HG02981 (cell line): Measurements from ENCODE around the gene ZNF770.

Source experiments
- ATAC-seq: cut with Tn5 transposase; IDR thresholded peaks from one replicate; pipeline ENCODE4 v1.9.1; 2021; ENCODE audit warnings: mild to moderate bottlenecking, moderate library complexity; ENCODE audit not compliant: unreplicated experiment

Gene ZNF770, protein sequence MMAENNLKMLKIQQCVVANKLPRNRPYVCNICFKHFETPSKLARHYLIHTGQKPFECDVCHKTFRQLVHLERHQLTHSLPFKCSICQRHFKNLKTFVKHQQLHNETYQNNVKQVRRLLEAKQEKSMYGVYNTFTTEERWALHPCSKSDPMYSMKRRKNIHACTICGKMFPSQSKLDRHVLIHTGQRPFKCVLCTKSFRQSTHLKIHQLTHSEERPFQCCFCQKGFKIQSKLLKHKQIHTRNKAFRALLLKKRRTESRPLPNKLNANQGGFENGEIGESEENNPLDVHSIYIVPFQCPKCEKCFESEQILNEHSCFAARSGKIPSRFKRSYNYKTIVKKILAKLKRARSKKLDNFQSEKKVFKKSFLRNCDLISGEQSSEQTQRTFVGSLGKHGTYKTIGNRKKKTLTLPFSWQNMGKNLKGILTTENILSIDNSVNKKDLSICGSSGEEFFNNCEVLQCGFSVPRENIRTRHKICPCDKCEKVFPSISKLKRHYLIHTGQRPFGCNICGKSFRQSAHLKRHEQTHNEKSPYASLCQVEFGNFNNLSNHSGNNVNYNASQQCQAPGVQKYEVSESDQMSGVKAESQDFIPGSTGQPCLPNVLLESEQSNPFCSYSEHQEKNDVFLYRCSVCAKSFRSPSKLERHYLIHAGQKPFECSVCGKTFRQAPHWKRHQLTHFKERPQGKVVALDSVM

DNA sequence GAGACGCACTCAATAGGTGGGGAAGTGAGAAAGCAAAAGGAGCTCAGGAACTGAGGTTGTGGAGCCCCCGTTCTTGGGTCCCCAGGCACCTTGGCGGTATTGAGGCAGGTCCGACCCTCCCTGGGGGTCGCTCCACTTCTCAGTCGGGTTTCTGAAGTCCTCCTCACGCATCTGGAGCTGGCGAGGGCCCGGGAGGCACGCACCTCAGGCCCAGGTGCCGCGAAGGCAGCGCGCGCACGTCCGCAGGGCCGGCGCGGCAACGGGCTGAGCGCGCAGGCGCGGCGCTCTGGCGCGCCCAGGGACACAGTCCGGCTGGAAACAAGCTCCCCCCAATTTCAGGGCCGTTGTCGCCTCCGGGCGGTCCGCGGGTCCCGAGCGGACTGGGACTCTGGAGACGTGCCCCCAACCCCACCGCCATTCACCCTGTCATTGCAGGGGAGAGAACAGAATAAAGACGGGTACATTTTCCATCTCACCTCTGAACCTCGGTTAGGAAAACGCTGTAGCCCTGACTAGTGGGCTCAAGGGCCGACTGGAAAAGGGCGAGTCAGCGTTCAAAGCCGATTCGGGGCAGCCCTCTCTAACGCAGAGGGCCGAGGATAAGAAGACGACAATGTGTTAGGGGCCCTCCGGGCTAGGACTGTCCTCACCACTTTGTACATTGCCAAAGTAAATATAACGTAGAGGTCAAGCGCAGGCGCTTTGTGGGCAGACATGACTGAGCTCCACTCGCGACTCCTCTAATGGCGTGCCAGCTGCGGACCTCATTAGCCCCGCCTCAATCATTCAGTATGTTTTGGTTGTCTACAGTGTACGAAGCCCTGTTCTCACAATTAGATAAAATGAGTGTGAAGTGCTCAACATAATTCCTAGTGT, at the start of gene ZNF770:
Gene ZNF770 (minus strand): TSS at position 261 of the 876 bp plus-strand sequence. CDS start 4,853 bp downstream, outside the sequence.
- peak; percentile 71 for ATAC-seq

- ATAC-seq: no peak
These were observed 40.3 kb upstream of the ZNF770 start for GRCh38 chr15:35028235-35028984.

- ATAC-seq: no peak
These were observed 35.7 kb upstream of the ZNF770 start for GRCh38 chr15:35023804-35024203.

- no peak for ATAC-seq
These were observed 32.9 kb upstream of the ZNF770 start for GRCh38 chr15:35020974-35021373.

DNA sequence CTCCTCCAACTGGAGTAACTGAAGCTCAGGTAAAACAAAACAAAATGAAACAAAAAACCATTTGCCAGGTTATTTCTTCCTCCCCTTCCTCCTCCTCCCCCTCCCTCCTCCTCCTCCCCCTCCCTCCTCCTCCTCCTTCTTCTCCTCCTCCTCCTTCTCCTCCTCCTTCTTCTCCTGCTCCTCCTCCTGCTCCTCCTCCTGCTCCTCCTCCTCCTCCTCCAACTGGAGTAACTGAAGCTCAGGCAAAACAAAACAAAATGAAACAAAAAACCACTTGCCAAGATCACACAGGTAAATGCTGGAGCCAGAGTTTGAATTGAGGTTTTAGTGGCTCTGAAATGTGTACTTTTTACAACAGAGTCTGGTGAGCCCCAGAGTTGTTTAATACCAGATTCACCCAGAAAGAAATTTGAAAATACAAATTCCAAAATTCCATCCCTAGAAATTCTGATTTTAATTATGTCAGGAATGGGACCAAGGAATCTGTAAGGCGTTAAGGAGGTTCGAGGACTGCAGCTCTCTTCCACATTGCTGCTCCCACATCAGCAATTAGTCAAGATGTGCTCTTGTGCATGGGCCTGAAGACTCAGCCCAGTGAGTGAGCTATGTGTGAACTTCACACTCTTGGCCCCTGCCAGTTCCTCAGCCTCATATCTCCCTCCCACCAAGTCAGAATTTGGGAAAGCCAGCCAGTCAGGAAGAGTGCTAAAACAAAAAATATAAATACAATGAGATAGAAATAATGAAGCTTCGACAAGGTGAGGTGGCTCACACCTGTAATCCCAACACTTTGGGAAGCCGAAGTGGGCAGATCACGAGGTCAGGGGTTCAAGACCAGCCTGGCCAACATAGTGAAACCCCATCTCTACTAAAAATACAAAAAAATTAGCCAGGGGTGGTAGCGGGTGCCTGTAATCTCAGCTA, 31.6 kb upstream of the ZNF770 start:
- no peak for ATAC-seq

DNA sequence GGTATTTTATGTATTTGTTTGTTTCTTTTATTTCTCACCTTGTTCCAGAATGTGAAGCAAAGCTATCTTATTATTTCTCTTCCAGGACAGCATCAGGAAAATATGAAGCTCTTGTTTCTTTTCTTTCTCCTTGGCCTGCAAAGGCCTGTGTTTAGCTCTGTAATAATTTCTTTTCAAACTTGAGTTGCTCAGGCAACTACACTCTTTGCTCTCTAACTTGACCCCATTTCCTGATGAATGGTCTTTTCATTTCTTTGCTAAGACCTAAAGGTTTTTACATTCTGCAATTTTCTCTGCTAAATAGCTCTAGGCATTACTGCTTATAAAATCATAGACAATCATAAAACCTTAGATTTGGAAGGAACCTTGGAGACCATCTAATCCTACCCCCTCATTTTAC, 26.2 kb upstream of the ZNF770 start:
- no peak for ATAC-seq

DNA sequence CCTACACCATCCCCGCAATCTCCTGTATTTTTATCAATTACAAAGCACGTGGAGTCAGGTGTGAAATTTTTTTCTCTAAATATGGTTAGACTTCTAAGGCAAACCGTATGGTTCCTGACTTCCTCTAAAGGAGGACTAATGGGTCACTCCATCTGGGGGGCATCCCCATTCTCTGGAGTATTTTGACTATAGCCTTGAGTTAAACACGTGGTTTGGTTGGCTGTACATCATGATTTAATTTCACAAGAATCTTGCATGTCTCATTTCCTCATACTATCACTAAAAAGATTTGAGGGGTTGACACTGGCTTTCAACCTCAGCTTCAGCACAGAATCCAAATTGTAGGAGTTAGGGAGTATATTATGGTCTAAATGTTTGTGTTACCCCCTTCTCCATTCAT, 25.3 kb upstream of the ZNF770 start:
- no peak for ATAC-seq

DNA sequence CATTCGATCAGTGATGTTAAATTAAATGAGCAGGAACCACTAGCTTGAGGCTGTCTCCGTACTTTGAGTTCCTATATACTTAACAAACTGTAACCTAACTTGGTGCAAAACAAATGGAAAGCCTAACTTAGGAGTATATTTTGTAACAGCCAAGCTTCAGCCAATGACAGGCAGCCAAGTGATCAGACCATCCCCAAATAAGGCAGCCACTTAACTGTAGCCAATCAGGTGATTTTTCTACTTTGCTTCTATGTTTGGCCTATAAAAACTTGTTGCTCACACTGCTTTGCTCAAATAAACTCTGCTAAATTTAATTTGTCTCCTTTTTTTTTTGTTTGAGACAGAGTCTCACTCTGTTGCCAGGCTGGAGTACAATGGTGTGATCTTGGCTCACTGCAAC, 19.3 kb upstream of the ZNF770 start:
- ATAC-seq: no peak

DNA sequence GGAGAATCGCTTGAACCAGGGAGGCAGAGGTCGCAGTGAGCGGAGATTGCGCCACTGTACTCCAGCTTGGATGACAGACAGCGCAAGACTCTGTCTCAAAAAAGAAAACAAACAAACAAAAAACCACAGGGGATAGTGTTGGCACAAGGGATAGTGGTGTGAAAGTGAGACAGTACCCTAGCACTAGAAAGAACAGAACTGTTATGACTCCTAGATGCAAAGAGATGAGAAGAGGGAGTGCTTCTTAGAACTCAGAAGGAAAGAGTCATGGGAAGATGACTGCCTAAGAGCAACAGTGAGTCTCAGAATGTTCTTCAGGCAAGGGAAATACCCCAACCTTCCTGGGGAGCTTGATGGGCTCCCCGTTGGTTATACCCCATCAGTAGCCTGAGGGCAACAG, 17.8 kb upstream of the ZNF770 start:
- no peak for ATAC-seq

- no peak for ATAC-seq
These were observed 15.8 kb upstream of the ZNF770 start for GRCh38 chr15:35003928-35004327.

- ATAC-seq: no peak
These were observed 12.4 kb upstream of the ZNF770 start for GRCh38 chr15:35000511-35000910.

DNA sequence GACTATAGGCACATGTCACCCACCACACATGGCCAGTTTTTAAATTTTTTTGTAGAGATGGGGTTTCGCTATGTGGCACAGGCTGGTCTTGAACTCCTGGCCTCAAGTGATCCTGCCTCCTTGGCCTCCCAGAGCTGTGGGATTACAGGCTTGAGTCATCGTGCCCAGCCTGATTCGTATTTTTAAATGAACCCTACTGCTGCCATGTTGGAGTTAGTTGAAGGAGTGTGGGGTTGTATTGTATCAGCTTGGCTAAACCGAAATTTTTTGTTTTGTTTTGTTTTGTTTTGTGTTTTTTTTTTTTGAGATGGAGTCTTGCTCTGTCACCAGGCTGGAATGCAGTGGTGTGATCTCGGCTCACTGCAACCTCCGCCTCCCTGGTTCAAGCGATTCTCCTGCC, 11.8 kb upstream of the ZNF770 start:
- no peak for ATAC-seq

DNA sequence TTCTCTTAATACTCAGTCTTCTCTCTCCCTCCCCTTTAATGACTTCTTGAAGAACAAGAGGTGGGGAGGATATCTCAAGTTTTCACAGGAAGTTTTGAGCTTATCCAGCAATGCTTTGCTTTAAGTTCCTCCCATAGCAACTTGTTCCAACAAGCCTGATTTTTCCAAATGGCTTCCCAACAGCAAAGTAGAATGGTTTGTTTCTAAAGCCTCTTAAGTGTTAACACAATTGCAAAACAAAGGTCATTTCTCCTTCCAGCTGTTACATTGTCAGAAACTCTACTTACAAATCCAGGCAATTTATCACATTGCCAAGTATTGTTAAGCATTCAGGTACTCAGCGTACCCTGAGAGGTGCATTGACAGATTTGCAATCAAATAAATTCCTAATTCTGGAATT, 6.8 kb upstream of the ZNF770 start:
- no peak for ATAC-seq

- peak; percentile 92 for ATAC-seq
These were observed 5.8 kb upstream of the ZNF770 start for GRCh38 chr15:34993877-34994276.

DNA sequence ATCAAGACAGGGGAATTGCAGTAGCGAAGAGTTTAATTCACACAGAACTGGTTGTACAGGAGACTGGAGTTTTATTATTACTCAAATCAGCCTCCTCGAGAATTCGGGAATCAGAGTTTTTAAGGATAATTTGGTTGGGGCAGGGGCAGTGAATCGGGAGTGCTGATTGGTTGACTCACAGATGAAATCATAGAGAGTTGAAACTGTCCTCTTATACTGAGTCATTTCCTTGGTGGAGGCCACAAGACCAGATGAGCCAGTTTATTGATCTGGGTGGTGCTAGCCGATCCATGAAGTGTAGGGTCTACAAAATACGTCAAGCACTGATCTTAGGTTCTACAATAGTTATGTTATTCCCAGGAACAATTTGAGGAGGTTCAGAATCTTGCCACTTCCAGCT, 5.3 kb upstream of the ZNF770 start:
- no peak for ATAC-seq

DNA sequence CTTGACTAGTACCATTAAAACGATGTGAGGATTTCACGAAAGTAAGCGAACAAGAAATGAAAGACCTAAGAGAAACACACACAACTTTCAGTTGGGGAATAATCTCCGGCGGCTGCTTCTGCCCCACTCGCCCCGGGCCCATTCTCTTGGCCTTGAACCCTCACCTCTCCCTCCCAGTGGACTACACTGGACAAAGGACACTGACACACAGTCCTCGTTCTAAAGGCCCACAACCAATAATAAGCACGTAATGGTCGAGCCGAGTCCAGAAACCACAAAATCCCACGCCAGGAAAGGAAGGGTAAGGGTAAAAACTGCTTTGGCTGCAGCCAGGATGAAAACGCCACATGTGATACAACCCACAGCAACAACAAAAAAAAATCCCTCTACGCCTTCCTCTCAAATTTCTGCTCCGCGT, 469 bp downstream of the ZNF770 start:
- no peak for ATAC-seq

DNA sequence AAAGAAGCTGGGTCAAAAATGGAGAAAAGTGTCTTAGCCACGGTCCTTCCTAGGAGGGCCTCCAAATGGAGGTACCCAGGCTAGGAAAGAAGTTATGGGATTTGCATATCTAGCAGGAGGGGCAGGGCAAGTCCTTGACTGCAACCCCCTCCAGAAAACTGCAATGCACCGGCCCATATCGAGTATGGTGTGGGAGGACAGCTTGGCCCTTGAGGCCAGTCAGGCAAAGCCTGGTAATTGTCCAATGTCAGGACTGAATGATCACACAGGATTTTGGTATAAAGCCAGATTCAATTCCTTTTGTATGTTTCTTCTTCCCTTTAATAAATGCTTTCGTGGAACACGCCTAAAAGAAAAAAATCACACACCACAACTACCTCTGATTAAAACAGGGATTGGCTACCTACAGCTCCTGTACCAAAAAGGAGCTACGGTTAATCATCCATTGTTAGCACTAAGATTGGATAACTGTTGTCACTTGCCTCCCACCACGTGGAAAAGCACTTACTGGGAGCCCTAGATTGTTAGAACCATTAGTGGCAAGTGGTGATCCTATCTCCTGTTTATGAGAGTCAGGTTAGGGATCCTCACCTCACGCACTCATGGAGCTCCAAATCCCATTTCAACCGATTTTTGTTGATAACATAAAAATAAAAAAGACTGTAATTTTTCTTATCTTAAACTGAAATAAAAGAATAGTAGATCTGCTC, 1.2 kb downstream of the ZNF770 start:
- ATAC-seq: no peak

- ATAC-seq: no peak
These were observed 1.8 kb downstream of the ZNF770 start for GRCh38 chr15:34986326-34986725.
